HUES48 (cell line): ENCODE measurements around the gene LRBA.

Source experiments
- H3K27ac ChIP-seq: one replicate; pipeline ENCODE4 v1.7.0; 2013; ENCODE audit warnings: low read depth, low read length, inconsistent platforms
- H3K27me3 ChIP-seq: 2 replicates; pipeline ENCODE4 v1.6.1; 2013; ENCODE audit warnings: mild to moderate bottlenecking, low read length; ENCODE audit not compliant: control insufficient read depth, insufficient read depth
- H3K36me3 ChIP-seq: 2 replicates; pipeline ENCODE4 v1.6.1; 2013; ENCODE audit warnings: low read length; ENCODE audit not compliant: control insufficient read depth, insufficient read depth
- H3K4me1 ChIP-seq: 2 replicates; pipeline ENCODE4 v1.6.1; 2013; ENCODE audit warnings: mild to moderate bottlenecking, low read length; ENCODE audit not compliant: control insufficient read depth, insufficient read depth
- H3K4me3 ChIP-seq: 2 replicates; pipeline ENCODE4 v1.5.1; 2013; ENCODE audit warnings: mild to moderate bottlenecking, low read depth, low read length
- H3K9ac ChIP-seq: 2 replicates; pipeline ENCODE4 v1.6.1; 2013; ENCODE audit warnings: mild to moderate bottlenecking, low read depth, low read length, moderate library complexity
- H3K9me3 ChIP-seq: 2 replicates; pipeline ENCODE4 v1.6.1; 2013; ENCODE audit warnings: low read length; ENCODE audit not compliant: control insufficient read depth, insufficient read depth

Gene LRBA

DNA sequence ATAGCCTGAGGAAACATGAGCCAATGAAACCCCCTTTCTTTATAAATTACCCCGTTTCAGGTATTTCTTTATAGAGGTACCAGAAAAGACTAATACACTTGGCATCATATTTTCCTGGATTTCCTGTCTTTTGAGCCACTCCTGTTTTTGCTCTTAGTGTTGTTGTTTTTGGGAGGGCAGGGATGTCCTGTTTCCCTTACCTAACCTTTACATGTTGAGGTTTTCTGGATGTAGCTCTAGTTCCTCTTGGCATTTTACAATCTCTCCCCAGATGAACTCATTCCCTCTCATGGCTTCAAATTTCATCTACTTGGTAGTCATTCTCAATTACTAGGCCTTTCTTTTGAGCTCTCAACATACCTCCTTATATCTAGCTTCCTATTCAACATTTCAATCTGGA, 537.2 kb downstream of the LRBA start:
- Histone ChIP-seq H3K9me3 (no peaks in the 10 kb centered on the region), H3K27me3 (no peaks in the 10 kb centered on the region), H3K36me3 (no peaks in the 10 kb centered on the region), H3K27ac (no peak overlapping the region), H3K4me1 (no peaks in the 10 kb centered on the region), H3K9ac (no peak overlapping the region), H3K4me3 (no peak overlapping the region)

DNA sequence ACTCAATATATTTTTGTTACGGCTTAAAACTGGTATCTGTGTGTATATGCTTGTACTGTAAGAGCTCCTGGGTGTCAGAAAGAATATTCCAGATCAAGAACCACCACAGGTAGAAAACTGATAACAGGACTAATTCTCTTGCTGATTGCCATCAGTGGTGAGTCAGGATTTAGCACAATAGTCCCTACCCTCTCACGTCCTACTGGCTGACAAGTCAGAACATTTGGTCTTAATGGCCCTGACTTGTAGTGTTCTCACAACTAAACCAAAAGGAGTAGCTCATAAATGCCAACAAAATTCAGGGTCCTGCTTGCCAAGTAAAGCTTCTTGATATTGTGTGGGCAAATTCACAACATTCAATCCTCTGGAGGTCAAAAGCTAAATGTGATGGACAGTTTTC, 538.3 kb downstream of the LRBA start:
- Histone ChIP-seq H3K27ac (no peak overlapping the region), H3K36me3 (no peaks in the 10 kb centered on the region), H3K9me3 (no peaks in the 10 kb centered on the region), H3K9ac (no peak overlapping the region), H3K4me1 (no peaks in the 10 kb centered on the region), H3K4me3 (no peak overlapping the region), H3K27me3 (no peaks in the 10 kb centered on the region)

DNA sequence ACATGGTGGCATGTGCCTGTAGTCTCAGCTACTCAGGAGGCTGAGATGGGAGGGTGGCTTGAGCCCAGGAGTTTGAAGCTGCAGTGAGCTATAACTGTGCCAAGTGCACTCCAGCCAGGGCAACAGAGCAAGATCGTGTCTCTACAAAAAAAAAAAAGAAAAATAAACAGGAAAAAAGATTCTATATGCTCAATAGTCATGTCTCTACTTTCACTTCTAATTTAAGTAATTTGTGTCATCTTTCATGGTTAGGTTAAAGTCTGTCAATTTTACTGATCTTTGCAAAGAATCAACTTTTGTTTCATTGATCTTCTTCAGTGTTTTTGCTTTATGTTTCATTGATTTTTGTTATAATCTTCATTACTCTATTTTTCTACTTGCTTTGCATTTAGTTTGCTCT, 539.3 kb downstream of the LRBA start:
- Histone ChIP-seq H3K4me3 (no peak overlapping the region), H3K4me1 (no peaks in the 10 kb centered on the region), H3K27me3 (no peaks in the 10 kb centered on the region), H3K9ac (no peak overlapping the region), H3K9me3 (no peaks in the 10 kb centered on the region), H3K36me3 (no peaks in the 10 kb centered on the region), H3K27ac (no peak overlapping the region)

DNA sequence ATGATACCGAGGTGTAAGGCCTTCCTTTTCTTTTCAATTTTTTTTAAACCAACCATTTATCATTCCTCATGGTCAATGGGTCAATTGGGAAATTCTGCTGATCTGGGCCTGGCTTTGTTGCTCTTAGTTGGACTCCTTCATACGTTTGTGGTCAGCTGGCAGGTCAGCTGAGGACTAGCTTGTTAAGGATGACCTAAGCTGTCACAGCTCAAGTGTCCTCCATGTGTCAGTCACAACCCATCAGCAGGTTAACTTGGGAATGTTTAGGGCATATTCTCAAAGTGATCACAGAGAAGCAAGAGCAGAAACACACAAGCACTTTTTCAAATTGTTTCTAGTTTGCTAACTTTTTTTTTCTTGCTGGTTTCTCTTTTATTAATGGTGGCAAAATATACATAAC, 550.6 kb downstream of the LRBA start:
- no peaks in the 10 kb centered on the region for H3K27me3 ChIP-seq

DNA sequence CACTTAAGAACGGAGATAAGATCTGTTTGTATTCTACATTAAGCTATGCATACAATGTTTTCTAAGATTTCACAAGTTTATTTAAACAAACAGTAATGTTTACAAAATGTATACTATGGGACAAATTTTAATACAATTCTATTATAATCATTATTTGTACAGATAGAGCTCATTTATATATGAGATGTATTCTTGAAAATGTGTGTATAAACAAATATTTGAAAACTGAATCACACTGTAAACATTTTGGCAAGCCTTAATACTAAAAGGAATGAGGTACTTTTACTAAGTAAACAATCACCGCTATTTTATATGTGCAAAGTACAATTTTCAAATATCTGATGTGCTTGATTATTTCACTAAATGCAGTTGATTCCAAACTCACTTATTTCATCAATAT, 552.3 kb downstream of the LRBA start:
- H3K36me3 ChIP-seq, result no peaks in the 10 kb centered on the region
- H3K27me3 ChIP-seq, result no peaks in the 10 kb centered on the region
- no peak overlapping the region for H3K4me3 ChIP-seq
- H3K9ac ChIP-seq, result no peak overlapping the region
- H3K9me3 ChIP-seq, result no peaks in the 10 kb centered on the region
- H3K27ac ChIP-seq, result no peak overlapping the region
- H3K4me1 ChIP-seq, result no peaks in the 10 kb centered on the region

More for the DNA sequence above, 550.6 kb downstream of the LRBA start:
- Histone ChIP-seq H3K4me3 (no peak overlapping the region), H3K27ac (no peak overlapping the region), H3K9ac (no peak overlapping the region), H3K4me1 (no peaks in the 10 kb centered on the region), H3K36me3 (no peaks in the 10 kb centered on the region), H3K9me3 (no peaks in the 10 kb centered on the region)

DNA sequence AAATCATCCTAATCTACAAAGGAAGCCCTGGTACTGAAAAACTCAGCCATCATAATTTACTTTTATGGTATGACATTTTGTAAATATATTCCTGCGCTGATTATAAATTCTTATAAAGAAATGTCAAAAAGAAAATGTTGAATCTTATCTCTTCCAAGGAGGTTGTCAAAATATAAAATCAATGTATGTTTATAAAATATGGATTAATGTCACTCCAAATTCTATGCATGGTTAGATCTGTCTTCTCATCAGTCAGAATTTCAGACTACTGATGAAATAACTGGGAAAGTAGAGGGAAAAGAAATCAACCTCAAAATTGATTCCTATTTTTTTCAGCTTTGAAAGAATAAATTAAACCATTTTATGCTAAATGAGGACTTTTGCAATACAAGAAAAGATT, 553.1 kb downstream of the LRBA start:
- H3K27me3 ChIP-seq, result no peaks in the 10 kb centered on the region
- no peak overlapping the region for H3K9ac ChIP-seq
- H3K36me3 ChIP-seq, result no peaks in the 10 kb centered on the region
- H3K9me3 ChIP-seq, result no peaks in the 10 kb centered on the region
- no peak overlapping the region for H3K27ac ChIP-seq
- H3K4me1 ChIP-seq, result no peaks in the 10 kb centered on the region
- no peak overlapping the region for H3K4me3 ChIP-seq

DNA sequence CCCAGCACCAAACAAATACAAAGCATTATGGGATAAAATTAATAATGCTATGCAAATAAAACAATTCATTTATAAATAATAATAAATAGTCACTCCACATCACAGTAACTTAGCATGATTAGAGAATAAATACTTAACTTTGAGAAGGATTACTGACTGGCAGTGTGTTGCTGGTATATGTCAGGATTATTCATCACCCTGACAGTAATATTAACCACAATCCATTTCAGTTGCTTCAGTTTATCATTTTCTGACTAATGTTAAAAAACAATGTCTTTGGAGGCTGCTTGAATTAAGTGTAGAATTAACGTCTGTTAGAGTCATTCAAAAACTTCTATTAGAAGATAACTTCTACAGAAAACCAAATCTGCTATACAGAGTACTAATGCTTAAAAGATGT, 557.3 kb downstream of the LRBA start:
- no peaks in the 10 kb centered on the region for H3K9me3 ChIP-seq
- H3K27me3 ChIP-seq, result no peaks in the 10 kb centered on the region
- no peaks in the 10 kb centered on the region for H3K36me3 ChIP-seq
- no peak overlapping the region for H3K9ac ChIP-seq
- no peak overlapping the region for H3K4me3 ChIP-seq
- H3K4me1 ChIP-seq, result no peaks in the 10 kb centered on the region
- H3K27ac ChIP-seq, result no peak overlapping the region

DNA sequence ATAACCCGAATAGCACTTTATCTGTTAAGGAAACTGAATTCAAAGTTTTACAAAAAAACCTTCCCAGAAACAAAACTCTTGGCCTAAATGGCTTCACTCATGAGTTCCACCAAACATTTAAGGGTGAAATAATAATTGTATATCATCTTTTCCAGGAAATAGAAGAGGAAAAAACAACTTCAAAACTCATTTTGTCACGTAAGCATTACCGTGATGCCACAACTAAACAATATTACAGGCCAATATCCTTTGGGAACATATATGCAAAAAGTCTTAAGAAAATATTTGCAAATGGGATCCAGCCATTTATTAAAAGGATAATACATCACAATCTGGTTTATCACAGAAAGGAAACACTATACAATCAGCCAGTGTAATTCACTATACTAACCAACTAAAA, 563.2 kb downstream of the LRBA start:
- H3K4me1 ChIP-seq, result no peaks in the 10 kb centered on the region
- H3K36me3 ChIP-seq, result no peaks in the 10 kb centered on the region
- no peaks in the 10 kb centered on the region for H3K9me3 ChIP-seq
- no peaks in the 10 kb centered on the region for H3K27me3 ChIP-seq
- H3K27ac ChIP-seq, result no peak overlapping the region
- H3K9ac ChIP-seq, result no peak overlapping the region
- no peak overlapping the region for H3K4me3 ChIP-seq

DNA sequence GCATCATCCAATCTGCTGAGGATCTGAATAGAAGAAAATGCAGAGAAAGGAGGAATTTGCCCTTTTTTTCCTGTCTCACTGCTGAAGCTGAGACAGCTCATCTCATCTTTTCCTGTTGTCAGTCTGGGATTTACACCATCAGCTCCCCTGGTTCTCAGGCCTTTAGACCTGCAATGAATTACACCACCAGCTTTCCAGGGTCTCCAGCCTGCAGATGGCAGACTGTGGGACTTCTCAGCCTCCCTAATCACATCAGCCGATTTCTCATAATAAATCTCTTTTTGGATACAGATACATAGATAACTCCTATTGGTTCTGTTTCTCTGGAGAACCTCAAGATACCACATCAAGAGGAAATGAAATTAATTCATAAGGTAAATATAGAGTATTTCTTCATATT, 567.7 kb downstream of the LRBA start:
- H3K36me3 ChIP-seq, result no peaks in the 10 kb centered on the region
- no peak overlapping the region for H3K9ac ChIP-seq
- H3K9me3 ChIP-seq, result no peaks in the 10 kb centered on the region
- H3K4me1 ChIP-seq, result no peaks in the 10 kb centered on the region
- no peaks in the 10 kb centered on the region for H3K27me3 ChIP-seq
- H3K27ac ChIP-seq, result no peak overlapping the region
- no peak overlapping the region for H3K4me3 ChIP-seq

DNA sequence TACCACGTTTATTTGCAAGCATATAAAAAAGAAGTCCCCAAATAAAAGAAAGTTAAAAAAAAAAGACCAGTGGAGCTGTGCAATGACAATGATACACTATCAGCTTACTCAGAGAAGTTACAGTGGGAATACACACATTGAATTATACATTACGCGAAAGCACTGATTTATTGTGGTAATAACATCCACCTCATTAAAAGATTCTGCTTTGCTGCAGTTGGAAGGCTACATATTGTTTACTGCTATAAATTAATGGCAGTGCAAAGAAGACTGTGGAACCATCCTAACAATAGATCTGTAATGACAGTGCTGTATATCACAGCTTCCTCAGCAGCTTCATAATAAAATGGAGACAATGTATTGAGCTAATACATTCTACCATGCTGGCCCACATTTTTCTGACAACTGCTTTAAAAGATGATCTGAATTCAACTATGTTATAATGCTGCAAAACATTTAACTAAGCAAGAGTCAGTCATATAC, 575.6 kb downstream of the LRBA start:
- Histone ChIP-seq H3K9ac (no peak overlapping the region), H3K27me3 (no peaks in the 10 kb centered on the region), H3K9me3 (no peaks in the 10 kb centered on the region), H3K4me3 (no peak overlapping the region), H3K36me3 (no peaks in the 10 kb centered on the region), H3K27ac (no peak overlapping the region), H3K4me1 (no peaks in the 10 kb centered on the region)

DNA sequence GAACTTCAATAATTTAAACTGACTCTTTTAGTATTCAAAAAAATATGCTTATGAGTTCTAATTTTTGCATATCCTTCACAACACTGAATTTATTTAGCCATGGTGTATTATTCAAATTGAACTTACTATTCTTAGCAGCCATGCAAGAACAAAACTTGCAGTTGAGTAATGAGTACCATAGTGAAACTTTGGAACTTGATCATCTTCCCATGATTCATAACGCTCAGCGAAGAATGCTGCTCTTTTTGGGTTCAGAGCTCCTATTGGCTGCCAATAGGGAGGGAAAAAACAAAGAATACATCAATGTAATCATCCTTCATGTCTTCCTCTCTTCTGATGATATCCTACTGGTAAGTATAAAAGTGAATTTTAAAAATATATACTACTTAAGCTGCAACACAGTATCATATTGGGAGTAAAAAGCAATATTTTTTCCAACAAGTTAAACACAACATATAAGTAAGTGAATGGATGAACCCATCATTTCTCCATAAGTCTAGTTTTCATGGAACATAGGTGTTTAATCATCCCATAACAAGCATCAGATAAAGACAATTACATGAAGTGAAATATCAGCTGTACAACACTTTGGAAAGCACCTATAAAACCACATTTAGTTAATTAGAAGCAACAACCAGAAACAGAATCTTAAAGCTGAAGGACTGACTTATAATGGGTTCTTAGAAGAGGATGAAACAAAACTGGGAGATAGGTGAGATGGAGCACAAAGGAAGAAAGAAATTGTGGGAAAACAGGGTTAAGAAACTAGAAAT, 578.3 kb downstream of the LRBA start:
- Histone ChIP-seq H3K9ac (no peak overlapping the region), H3K4me1 (no peaks in the 10 kb centered on the region), H3K36me3 (no peaks in the 10 kb centered on the region), H3K27ac (no peak overlapping the region), H3K9me3 (no peaks in the 10 kb centered on the region), H3K27me3 (no peaks in the 10 kb centered on the region), H3K4me3 (no peak overlapping the region)
